ENCODE measurements around the gene DNM3.

DNM3 gene

DNA sequence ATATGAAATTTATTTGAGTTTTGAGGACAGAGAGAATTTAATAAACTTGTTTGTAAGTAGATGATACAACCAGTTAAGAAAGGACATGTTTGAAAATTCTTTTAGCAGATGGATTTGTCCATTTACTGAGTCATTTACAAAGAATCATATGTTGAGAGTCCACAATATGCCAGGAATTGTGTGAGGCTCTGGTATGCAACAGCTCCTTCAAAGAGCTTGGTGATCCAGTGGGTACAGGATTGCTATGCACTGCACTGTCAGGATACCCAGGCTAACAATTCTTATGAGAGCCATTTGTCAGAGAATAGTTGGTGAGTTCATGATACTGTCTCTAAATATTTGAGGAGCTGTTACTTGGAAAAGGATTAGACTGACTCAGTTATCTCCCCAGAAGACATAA is 11.0 kb downstream of the DNM3 start:
- H3K27me3 Mint-ChIP-seq (ENCODE audit: low read depth): no peaks in the 10 kb centered on the region
- H3K4me3 Mint-ChIP-seq: no peak overlapping the region
- H3K27ac Mint-ChIP-seq: peak overlapping the region in 1 of 3 experiments; percentile 2
- peaks cover 4% of the 10 kb centered on the region for H3K36me3 Mint-ChIP-seq (ENCODE audit: low read depth)
- TF ChIP-seq, protein P1, sequence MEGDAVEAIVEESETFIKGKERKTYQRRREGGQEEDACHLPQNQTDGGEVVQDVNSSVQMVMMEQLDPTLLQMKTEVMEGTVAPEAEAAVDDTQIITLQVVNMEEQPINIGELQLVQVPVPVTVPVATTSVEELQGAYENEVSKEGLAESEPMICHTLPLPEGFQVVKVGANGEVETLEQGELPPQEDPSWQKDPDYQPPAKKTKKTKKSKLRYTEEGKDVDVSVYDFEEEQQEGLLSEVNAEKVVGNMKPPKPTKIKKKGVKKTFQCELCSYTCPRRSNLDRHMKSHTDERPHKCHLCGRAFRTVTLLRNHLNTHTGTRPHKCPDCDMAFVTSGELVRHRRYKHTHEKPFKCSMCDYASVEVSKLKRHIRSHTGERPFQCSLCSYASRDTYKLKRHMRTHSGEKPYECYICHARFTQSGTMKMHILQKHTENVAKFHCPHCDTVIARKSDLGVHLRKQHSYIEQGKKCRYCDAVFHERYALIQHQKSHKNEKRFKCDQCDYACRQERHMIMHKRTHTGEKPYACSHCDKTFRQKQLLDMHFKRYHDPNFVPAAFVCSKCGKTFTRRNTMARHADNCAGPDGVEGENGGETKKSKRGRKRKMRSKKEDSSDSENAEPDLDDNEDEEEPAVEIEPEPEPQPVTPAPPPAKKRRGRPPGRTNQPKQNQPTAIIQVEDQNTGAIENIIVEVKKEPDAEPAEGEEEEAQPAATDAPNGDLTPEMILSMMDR (IDR thresholded peaks at IDR 0.05; ENCODE audit: unreplicated experiment in 3 of 3): no peak
- peaks cover 5% of the 10 kb centered on the region for H3K4me1 Mint-ChIP-seq
- H3K9me3 Mint-ChIP-seq: peaks cover 7% of the 10 kb centered on the region

DNA sequence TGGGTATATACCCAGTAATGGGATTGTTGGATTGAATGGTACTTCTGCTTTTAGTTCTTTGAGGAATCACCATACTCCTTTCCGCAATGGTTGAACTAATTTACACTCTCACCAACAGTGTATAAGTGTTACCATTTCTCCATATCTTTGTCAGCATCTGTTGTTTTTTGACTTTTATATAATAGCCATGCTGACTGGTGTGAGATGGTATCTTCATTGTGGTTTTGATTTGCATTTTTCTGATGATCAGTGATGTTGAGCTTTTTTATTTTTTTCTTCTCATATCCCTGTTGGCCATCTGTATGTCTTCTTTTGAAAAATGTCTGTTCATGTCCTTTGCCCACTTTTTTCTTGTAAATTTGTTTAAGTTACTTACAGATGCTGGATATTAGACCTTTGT is 14.1 kb downstream of the DNM3 start:
- Mint-ChIP-seq H3K4me1 (no peaks in the 10 kb centered on the region), H3K27ac (no peak overlapping the region), H3K36me3 (ENCODE audit: low read depth) (peaks cover 12% of the 10 kb centered on the region), H3K4me3 (no peak overlapping the region), H3K9me3 (peaks cover 10% of the 10 kb centered on the region), H3K27me3 (ENCODE audit: low read depth) (no peaks in the 10 kb centered on the region)
- TF ChIP-seq, protein P1 (IDR thresholded peaks at IDR 0.05; ENCODE audit: unreplicated experiment in 3 of 3): no peak

DNA sequence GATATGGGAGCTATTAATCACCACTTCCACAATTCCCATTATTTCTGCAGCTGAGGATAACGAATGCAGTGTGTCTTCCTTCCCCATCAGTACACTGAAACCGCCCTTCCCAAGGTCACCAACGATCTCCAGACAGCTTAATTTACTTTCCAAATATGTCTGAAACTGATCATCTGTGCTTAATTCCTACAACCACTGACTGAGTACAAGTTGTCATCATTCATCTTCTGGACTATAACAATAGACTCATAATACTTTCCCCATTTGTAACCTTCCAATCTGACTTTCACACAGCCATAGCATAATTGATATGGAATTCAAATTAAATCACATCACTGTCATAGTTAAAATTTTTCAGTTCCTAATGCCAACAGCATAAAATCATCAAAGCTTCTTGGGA is 17.4 kb downstream of the DNM3 start:
- Mint-ChIP-seq H3K9me3 (peaks cover 12% of the 10 kb centered on the region), H3K36me3 (ENCODE audit: low read depth) (peaks cover 12% of the 10 kb centered on the region), H3K4me1 (no peaks in the 10 kb centered on the region), H3K27ac (no peak overlapping the region), H3K4me3 (no peak overlapping the region), H3K27me3 (ENCODE audit: low read depth) (no peaks in the 10 kb centered on the region)
- TF ChIP-seq, protein P1 (IDR thresholded peaks at IDR 0.05; ENCODE audit: unreplicated experiment in 3 of 3): no peak

DNA sequence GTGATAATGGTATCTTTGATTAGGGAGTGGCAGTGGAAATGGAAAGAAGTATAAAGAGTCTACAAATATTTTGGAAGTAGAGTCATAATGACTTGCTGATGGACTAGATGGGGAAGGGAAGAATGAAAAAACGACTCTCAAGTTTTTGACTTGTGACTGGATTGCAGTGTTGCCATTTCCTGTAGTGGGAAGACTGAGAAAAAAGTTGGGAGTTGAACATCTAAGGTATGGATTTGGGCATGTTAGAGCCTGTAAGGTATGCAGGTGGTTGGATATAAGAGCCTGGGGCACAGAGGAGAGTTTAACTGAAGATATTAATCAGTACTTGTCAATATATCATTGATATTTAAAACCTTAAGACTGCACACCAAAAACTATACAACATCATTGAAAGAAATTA is 19.4 kb downstream of the DNM3 start:
- Mint-ChIP-seq H3K4me1 (no peaks in the 10 kb centered on the region), H3K27ac (no peak overlapping the region), H3K36me3 (ENCODE audit: low read depth) (peaks cover 12% of the 10 kb centered on the region), H3K4me3 (no peak overlapping the region), H3K9me3 (peaks cover 12% of the 10 kb centered on the region), H3K27me3 (ENCODE audit: low read depth) (no peaks in the 10 kb centered on the region)
- TF ChIP-seq, protein P1 (IDR thresholded peaks at IDR 0.05; ENCODE audit: unreplicated experiment in 3 of 3): no peak

DNA sequence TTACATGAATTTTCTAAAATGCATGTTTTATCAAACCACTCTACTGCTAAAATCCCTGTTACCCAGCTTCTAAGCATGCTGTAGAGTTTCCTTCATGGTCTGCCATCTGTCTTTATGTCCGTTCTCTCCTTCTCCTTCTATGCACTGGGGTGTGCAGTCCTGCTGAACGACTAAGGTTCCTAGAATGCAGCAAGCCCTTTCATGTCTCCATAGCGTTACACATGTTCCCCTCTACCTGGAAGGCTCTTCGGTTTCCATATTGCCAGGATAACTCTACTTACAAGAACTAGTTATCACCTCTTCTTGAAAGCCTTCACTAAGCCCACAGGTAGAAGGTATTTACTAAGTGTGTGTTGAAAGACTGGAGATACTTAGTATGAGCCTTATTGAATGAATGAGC is 22.2 kb downstream of the DNM3 start:
- H3K9me3 Mint-ChIP-seq: peaks cover 2% of the 10 kb centered on the region
- H3K36me3 Mint-ChIP-seq (ENCODE audit: low read depth): peaks cover 7% of the 10 kb centered on the region
- no peak overlapping the region for H3K4me3 Mint-ChIP-seq
- no peak overlapping the region for H3K27ac Mint-ChIP-seq
- TF ChIP-seq, protein P1 (IDR thresholded peaks at IDR 0.05; ENCODE audit: unreplicated experiment in 3 of 3): no peak
- no peaks in the 10 kb centered on the region for H3K4me1 Mint-ChIP-seq
- H3K27me3 Mint-ChIP-seq (ENCODE audit: low read depth): no peaks in the 10 kb centered on the region

DNA sequence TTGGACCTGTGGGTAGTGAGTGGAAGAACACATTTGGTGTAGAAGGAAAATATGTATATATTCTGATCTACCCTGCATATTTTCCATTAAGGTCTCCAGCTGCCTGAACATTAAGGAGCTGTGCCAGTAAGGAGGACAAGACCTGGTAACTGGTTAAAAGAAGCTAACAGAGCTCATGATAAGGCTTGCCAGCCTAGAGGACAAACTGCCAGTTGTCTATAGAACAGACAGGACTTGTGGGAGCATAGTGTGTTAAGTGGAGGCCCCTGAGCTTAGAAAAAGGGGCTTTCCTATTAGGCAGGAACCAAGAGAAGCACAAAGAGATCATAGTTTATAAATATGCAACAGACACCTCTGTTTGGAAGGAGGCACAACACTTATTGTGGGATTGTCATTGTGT is 23.0 kb downstream of the DNM3 start:
- Mint-ChIP-seq H3K27me3 (ENCODE audit: low read depth) (no peaks in the 10 kb centered on the region), H3K4me3 (no peak overlapping the region), H3K4me1 (peaks cover 4% of the 10 kb centered on the region), H3K27ac (no peak overlapping the region), H3K36me3 (ENCODE audit: low read depth) (no peaks in the 10 kb centered on the region), H3K9me3 (peaks cover 2% of the 10 kb centered on the region)
- TF ChIP-seq, protein P1 (IDR thresholded peaks at IDR 0.05; ENCODE audit: unreplicated experiment in 3 of 3): no peak
